Measurements from ENCODE around the gene PLXDC2.
A peak's percentile ranks its signal among the peaks of the same experiment; 100 is the strongest.

Gene PLXDC2

GRCh38 chr10:19782430-19783089 lies 33.7 kb upstream of the PLXDC2 start:
- no peak overlapping the region for H3K4me3 ChIP-seq (ENCODE audit: low read depth, low read length)
- no peak for TF ChIP-seq CTCF (IDR thresholded peaks at IDR 0.05; ENCODE audit: control insufficient read depth, extremely low read depth, insufficient read depth)
- DNase-seq (ENCODE audit: low read depth) = no peak

GRCh38 chr10:19783721-19784120 lies 32.5 kb upstream of the PLXDC2 start:
- no peak for TF ChIP-seq CTCF (IDR thresholded peaks at IDR 0.05; ENCODE audit: control insufficient read depth, extremely low read depth, insufficient read depth)
- no peak for DNase-seq (ENCODE audit: low read depth)
- H3K4me3 ChIP-seq (ENCODE audit: low read depth, low read length) = no peak overlapping the region

GRCh38 chr10:19785366-19785765 lies 30.9 kb upstream of the PLXDC2 start:
- TF ChIP-seq CTCF (IDR thresholded peaks at IDR 0.05; ENCODE audit: control insufficient read depth, extremely low read depth, insufficient read depth) = no peak
- no peak overlapping the region for H3K4me3 ChIP-seq (ENCODE audit: low read depth, low read length)
- peak; percentile 72 for DNase-seq (ENCODE audit: low read depth)

- peak; percentile 86 for TF ChIP-seq CTCF (IDR thresholded peaks at IDR 0.05; ENCODE audit: control insufficient read depth, extremely low read depth, insufficient read depth)
- peak; percentile 39 for DNase-seq (ENCODE audit: low read depth)
Observed at GRCh38 chr10:19788075-19788686, 28.1 kb upstream of the PLXDC2 start.

GRCh38 chr10:19788902-19789301 lies 27.3 kb upstream of the PLXDC2 start:
- no peak for DNase-seq (ENCODE audit: low read depth)
- no peak for TF ChIP-seq CTCF (IDR thresholded peaks at IDR 0.05; ENCODE audit: control insufficient read depth, extremely low read depth, insufficient read depth)
- H3K4me3 ChIP-seq (ENCODE audit: low read depth, low read length) = no peak overlapping the region

More at GRCh38 chr10:19788075-19788686, 28.1 kb upstream of the PLXDC2 start:
- no peak overlapping the region for H3K4me3 ChIP-seq (ENCODE audit: low read depth, low read length)

- TF ChIP-seq CTCF (IDR thresholded peaks at IDR 0.05; ENCODE audit: control insufficient read depth, extremely low read depth, insufficient read depth) = no peak
- no peak overlapping the region for H3K4me3 ChIP-seq (ENCODE audit: low read depth, low read length)
- DNase-seq (ENCODE audit: low read depth) = no peak
Observed at GRCh38 chr10:19789607-19790006, 26.6 kb upstream of the PLXDC2 start.

- DNase-seq (ENCODE audit: low read depth) = no peak
- no peak for TF ChIP-seq CTCF (IDR thresholded peaks at IDR 0.05; ENCODE audit: control insufficient read depth, extremely low read depth, insufficient read depth)
- no peak overlapping the region for H3K4me3 ChIP-seq (ENCODE audit: low read depth, low read length)
Observed at GRCh38 chr10:19791032-19791431, 25.2 kb upstream of the PLXDC2 start.
